Glomerular visceral epithelial cell (primary cell): ENCODE data around the gene SCIN.
A peak's percentile ranks its signal among the peaks of the same experiment; 100 is the strongest.
"Not testable (repeated sequence)": the region's sequence is repeated elsewhere in the genome, so short reads cannot be mapped to it uniquely, and the experiment has no call there.

Source experiments
- DNase-seq: peaks from one replicate; pipeline ENCODE4 v3.0.0-alpha.2; 2016; ENCODE audit errors: extremely low spot score

The SCIN gene

DNA sequence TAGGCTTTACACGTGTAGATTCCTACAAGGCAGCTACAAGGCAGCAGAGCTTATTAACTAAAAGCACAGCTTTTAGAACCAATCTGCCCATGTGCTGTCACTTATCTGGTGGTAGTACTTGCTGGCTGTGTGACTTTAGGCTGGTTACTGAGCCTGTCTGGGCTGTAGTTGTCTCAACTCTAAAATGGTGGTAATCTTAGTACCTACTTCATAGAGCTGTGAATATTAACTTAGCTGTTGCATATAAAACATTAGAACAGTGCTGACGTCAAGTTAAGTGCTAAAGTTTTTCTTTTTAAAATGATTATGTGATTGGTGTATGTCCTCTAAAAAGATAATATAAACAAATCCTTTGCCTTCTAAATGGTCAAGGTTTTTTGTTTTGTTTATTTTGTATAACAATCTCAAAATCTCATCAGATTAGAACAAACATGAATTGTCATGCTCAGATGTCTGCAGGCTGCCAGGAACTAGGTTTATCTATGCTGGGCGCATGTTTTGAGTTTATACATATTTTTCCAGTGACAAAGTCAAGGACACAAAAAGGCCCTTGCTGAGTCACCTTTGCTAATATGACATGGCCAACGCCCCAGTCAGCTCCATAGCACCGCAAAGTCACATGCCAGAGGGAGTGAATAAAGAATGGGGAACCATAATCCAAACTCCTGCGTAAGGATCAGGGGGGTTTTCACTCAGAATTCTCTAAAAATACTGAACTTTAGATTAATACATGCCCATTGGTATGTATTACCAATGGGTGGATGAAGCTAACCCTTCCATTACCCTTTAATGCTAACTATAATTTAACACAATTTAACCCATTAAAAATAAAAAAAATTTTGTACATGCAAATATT is 77.1 kb downstream of the SCIN start:
- DNase-seq, result no peak

- no peak for DNase-seq
Measured at GRCh38 chr7:12648704-12649261, 78.3 kb downstream of the SCIN start.

DNA sequence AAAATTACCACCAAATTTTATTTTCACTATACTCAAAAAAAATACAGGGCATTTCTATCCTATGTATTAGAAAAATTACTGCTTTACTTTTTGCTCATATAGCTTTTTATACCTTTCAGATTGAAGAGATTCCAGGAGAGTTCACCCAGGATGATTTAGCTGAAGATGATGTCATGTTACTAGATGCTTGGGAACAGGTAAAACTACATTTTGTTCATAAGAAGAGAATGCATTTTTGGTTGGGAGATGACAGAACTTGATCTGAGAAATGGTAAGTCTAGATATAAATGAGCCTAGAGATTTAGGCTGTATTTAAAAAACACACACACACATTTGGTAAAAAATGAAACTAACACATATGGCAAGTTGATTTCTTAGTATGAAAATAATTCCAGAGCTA is 78.8 kb downstream of the SCIN start:
- no peak for DNase-seq

DNA sequence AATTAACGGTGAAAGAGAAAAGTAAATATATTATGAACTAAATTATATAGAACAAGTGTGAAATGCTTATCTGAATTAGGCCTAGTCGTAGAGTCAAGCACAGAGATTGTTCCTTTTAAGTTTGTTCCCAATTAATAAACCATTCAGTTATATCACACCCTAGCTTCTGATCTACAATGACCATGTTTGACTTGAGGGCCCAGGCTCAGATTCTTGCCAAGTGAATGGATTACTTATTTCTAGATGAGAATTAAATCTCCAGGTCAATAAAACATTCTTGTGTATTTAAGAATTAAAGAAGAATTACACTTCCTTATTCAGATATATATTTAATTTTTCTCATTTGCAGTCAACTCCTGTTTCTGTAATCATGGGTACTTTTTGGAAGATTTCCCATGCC is 79.6 kb downstream of the SCIN start:
- no peak for DNase-seq

GRCh38 chr7:12653110-12653509 is 82.6 kb downstream of the SCIN start:
- DNase-seq, result no peak

- DNase-seq, result no peak
Measured at GRCh38 chr7:12653518-12653917, 83.0 kb downstream of the SCIN start.

DNA sequence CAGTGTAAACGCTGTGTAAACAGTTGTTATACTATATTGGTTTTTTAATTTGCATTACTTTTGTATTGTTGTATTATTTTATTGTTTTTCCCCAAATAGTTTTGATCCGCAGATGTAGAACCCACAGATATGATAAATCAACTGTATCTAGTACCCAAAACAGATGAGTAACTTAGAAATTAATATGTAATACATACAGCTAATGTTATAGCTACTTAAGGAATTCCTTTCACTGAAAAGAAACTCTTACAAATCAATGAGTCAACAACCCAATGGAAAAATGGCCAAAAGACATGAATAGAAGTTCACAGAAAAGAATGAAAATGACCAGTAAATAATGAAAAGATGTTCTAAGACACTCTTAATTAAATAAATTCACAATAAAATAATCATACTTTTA is 84.6 kb downstream of the SCIN start:
- no peak for DNase-seq

GRCh38 chr7:12660423-12660822 is 89.9 kb downstream of the SCIN start:
- DNase-seq, result peak; percentile 96

- DNase-seq, result not testable (repeated sequence)
Measured at GRCh38 chr7:12660986-12661385, 90.5 kb downstream of the SCIN start.

GRCh38 chr7:12661581-12661980 is 91.1 kb downstream of the SCIN start:
- DNase-seq, result no peak

DNA sequence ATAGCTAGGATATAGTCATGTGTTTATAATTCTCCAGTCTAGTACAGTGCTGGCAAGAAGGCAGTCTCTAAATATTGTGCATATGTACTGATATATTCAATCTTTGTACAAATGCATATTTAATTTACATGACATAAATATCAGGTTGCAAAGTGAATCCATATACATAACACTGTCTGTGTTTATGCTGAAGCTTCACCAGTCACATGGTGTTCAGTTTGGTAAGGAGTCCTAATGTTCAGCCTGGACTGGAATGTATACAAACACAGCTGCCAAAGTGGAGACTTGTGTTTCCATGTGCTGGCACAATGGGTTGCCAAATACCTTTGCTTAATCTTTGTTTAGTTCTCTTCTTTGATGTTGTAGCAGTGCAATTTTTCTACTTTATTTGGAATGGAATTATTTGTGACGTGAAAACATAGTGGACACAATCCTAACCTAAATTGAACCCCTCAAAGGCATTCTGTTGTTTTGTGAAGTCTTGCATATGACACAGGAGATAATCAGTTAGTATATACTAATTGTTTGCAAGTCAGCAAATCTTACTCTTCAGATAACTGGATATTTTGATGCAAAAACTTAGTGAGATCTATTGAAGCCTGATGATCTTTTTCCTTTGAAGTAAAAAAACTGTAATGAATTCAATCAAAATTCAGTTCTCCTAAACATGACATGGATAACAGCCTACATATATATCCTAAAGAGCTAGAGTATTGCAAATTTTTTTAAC is 99.6 kb downstream of the SCIN start:
- no peak for DNase-seq

- no peak for DNase-seq
Measured at GRCh38 chr7:12670743-12671520, 100.4 kb downstream of the SCIN start.

- not testable (repeated sequence) for DNase-seq
Measured at GRCh38 chr7:12673436-12673835, 102.9 kb downstream of the SCIN start.

DNA sequence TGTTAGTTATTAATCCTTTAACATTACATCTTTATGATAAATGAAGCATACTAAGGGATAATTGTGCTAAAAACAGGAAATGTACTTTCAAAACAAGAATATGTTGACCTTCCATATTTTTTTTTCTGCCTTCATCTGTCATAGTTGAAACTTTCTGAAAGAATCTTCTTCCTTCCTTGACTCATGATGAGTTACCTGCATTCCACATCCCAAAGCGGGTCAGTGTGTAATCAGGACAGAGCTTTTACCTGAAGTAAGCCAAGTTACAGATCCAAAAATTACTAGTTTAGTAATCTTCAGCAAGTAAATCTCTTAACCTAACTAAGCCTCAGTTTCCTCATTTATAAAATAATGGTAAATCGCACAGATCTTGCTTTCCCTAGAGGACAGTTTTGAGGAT is 103.5 kb downstream of the SCIN start:
- DNase-seq, result no peak

DNA sequence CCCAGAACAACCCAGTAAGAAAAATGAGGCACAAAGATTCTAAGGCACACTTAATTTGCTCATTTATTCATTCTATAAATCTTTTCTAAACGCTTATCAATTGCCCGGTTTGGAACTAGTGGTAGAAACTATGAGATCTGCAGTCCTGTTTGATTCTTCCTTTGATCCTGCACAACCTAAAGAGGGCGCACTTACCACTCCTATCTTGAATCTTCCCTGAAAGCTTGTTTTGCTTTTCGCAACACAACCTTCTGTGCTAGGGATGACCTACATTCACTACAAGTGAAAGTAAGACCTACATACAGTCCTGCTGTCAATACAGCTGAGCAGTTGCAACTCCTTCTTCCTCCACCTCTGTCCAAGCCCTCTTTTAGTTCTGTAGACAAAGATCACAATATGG is 104.3 kb downstream of the SCIN start:
- no peak for DNase-seq

GRCh38 chr7:12683678-12684585 is 113.4 kb downstream of the SCIN start:
- no peak for DNase-seq

GRCh38 chr7:12684733-12685132 is 114.2 kb downstream of the SCIN start:
- no peak for DNase-seq

DNA sequence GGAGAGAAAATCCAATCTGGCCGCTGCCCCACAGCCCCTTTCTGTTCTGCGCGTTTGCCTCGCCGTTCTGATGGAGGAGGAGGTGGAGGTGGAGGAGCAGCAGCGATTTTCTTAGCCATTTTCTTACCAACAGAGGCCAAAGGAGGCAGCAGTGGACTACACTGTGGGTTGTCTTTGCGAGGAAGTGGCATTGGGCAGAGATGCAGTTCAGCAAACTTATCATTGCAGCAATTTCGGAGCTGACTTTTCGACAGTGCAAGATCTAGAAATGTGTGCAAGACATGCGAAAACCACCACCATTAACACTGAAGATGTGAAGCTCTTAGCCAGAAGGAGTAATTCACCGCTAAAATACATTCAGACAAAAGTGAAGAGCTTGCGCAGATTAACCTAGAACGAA is 115.0 kb downstream of the SCIN start:
- DNase-seq, result peak; percentile 20

DNA sequence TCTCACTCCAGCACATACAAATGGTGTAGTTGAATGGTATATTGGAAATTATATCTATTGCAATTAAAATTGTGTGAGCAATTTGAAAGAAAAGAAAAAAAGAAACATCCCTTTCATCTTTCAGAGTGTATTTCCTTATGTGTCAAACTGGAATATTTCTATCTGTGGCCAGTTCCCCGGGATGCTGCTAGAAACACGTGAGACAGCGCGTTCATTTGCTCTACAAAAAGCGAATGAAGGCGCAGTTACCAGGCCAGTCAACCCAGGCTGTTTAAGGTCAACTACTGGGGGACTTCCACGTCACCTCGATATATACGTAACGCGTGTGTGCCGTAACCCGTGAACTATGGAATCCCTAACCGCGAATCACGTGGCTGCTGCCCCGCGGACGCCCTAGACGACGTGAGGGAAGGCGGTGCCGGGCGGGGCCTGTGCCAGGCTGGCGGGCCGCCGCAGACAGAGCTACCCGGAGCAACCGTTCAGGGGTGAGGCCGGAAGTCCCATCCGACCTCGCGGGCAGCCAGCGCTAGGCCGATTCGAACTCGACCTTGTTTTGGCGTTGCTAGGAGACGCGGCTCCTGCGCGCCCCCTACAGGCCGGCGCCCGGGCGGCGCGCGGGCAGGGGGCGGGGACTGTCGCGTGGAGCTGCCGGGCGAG is 115.8 kb downstream of the SCIN start:
- peak; percentile 97 for DNase-seq

GRCh38 chr7:12686891-12687717 is 116.6 kb downstream of the SCIN start, which contains the start of gene ARL4A:
TSS of gene ARL4A (plus strand) at chr7:12687633. CDS start at chr7:12688255, 622 bp downstream.
- peak; percentile 98 for DNase-seq
